HL-60 (cell line): ENCODE measurements around the gene PNMA8B.

Source experiments
- CTCF ChIP-seq: IDR thresholded peaks from one replicate; pipeline ENCODE4 v1.5.1; 2011; ENCODE audit warnings: low read length, control low read depth, inconsistent platforms; ENCODE audit not compliant: insufficient read depth
- POLR2AphosphoS5 ChIP-seq: IDR thresholded peaks from 2 replicates; pipeline ENCODE4 v1.6.1; 2012; ENCODE audit warnings: low read depth
- REST ChIP-seq: IDR thresholded peaks from 2 replicates; pipeline ENCODE4 v1.6.1; 2012; ENCODE audit warnings: low read depth; ENCODE audit not compliant: insufficient replicate concordance
- SPI1 ChIP-seq: IDR thresholded peaks from 2 replicates; pipeline ENCODE4 v1.6.1; 2012; ENCODE audit warnings: low read depth, mild to moderate bottlenecking, borderline replicate concordance

GRCh38 chr19:46536391-46536790, 40.7 kb upstream of the PNMA8B start:
- TF ChIP-seq CTCF, result no peak
- TF ChIP-seq POLR2AphosphoS5, result no peak
- no peak for TF ChIP-seq REST
- no peak for TF ChIP-seq SPI1
